ENCODE measurements around the gene PRELP.
A peak's percentile ranks its signal among the peaks of the same experiment; 100 is the strongest.
"Not testable (repeated sequence)": the region's sequence is repeated elsewhere in the genome, so short reads cannot be mapped to it uniquely, and the experiment has no call there.

PRELP gene

GRCh38 chr1:203475012-203475981 is at the start of gene PRELP:
PRELP (plus strand) TSS chr1:203475806; CDS start chr1:203483185, 7,379 bp downstream.
- DNase-seq = no peak

GRCh38 chr1:203426366-203426765 is 49.2 kb upstream of the PRELP start:
- no peak for DNase-seq

- DNase-seq = no peak
Observed at GRCh38 chr1:203426870-203427269, 48.7 kb upstream of the PRELP start.

GRCh38 chr1:203427451-203427850 is 48.2 kb upstream of the PRELP start:
- DNase-seq = no peak

GRCh38 chr1:203428981-203429599 is 46.5 kb upstream of the PRELP start:
- DNase-seq = no peak

- DNase-seq = no peak
Observed at GRCh38 chr1:203435615-203436014, 40.0 kb upstream of the PRELP start.

- no peak for DNase-seq
Observed at GRCh38 chr1:203437696-203438315, 37.8 kb upstream of the PRELP start.

GRCh38 chr1:203439131-203439730 is 36.4 kb upstream of the PRELP start:
- DNase-seq = no peak

GRCh38 chr1:203440771-203441170 is 34.8 kb upstream of the PRELP start:
- DNase-seq = peak; percentile 30 to 40

- DNase-seq = no peak
Observed at GRCh38 chr1:203441766-203442165, 33.8 kb upstream of the PRELP start.

GRCh38 chr1:203442821-203443220 is 32.8 kb upstream of the PRELP start:
- no peak for DNase-seq

GRCh38 chr1:203443296-203443695 is 32.3 kb upstream of the PRELP start:
- no peak for DNase-seq

- DNase-seq = no peak
Observed at GRCh38 chr1:203444171-203444576, 31.4 kb upstream of the PRELP start.

GRCh38 chr1:203447151-203447550 is 28.5 kb upstream of the PRELP start:
- DNase-seq = peak; percentile 57 to 62

- DNase-seq = not testable (repeated sequence)
Observed at GRCh38 chr1:203447598-203447997, 28.0 kb upstream of the PRELP start.

GRCh38 chr1:203448521-203449061 is 27.0 kb upstream of the PRELP start:
- DNase-seq = no peak

GRCh38 chr1:203450001-203450400 is 25.6 kb upstream of the PRELP start:
- no peak for DNase-seq

- peak in 1 of 2 donors; percentile 26 for DNase-seq
Observed at GRCh38 chr1:203450479-203451149, 25.0 kb upstream of the PRELP start.

GRCh38 chr1:203451836-203452784 is 23.5 kb upstream of the PRELP start:
- no peak for DNase-seq

GRCh38 chr1:203453016-203453415 is 22.6 kb upstream of the PRELP start:
- DNase-seq = no peak

- DNase-seq = no peak
Observed at GRCh38 chr1:203453616-203454015, 22.0 kb upstream of the PRELP start.
